ENCODE data around the gene CILP. TPM values are rescaled to one million over a fixed set of nuclear protein-coding genes. Genes with fewer than 3 reads are reported as not detected.

Gene CILP
- total RNA-seq, 1 donor from 2014 or later = 0.05 TPM

DNA sequence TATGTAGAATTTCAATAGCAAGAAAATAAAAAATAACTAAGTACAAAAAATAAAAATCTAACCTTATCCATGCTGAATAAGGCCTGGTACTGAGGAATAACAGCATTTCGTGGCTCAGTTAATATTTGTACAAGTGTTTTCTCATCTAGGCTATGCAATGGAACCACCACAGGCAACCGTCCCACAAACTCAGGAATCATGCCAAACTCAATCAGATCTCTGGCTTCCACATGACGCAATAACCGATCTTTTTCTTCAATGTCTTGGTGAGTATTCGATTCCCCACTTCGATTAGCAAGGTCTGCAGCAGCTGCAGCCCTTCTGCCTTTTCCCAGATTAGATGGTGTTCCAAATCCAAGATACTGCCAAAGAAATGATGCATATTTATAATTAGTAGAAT, 56.6 kb downstream of the CILP start:
- peaks cover 2% of the 10 kb centered on the region for H3K4me1 Mint-ChIP-seq (ENCODE audit: low read depth)
- H3K27ac Mint-ChIP-seq = no peak overlapping the region
- intact Hi-C loops (cut with micrococcal nuclease) = no loop called here
- DNase-seq (ENCODE audit: low spot score) = no peak
- H3K9me3 Mint-ChIP-seq = no peaks in the 10 kb centered on the region
- peaks cover 54% of the 10 kb centered on the region for H3K36me3 Mint-ChIP-seq (ENCODE audit: low read depth)
- H3K4me3 Mint-ChIP-seq (ENCODE audit: low read depth) = no peak overlapping the region
- no peaks in the 10 kb centered on the region for H3K27me3 Mint-ChIP-seq (ENCODE audit: low read depth)

DNA sequence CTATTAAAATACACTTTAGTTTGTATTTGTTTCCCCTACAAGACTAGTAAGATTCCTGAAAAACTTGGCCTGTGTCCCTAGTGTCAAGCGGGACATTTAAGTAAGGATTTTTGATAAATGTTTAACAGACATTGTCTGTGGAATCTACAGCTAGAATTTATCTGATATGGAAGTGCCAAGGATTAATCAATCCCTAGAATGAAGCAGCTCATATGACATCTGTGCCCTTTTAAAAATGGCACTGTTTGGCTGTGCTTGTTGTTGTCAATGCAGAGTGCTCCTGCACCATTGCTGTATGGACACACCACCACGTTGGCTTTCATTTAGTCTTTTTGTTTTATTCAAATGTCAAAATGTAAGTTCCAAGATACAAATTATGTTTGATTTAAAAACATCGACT, 63.4 kb downstream of the CILP start:
- DNase-seq (ENCODE audit: low spot score) = no peak
- H3K36me3 Mint-ChIP-seq (ENCODE audit: low read depth) = peaks cover 28% of the 10 kb centered on the region
- H3K27ac Mint-ChIP-seq = no peak overlapping the region
- no peaks in the 10 kb centered on the region for H3K9me3 Mint-ChIP-seq
- H3K4me1 Mint-ChIP-seq (ENCODE audit: low read depth) = no peaks in the 10 kb centered on the region
- no peaks in the 10 kb centered on the region for H3K27me3 Mint-ChIP-seq (ENCODE audit: low read depth)
- intact Hi-C loops (cut with micrococcal nuclease) = no loop called here
- H3K4me3 Mint-ChIP-seq (ENCODE audit: low read depth) = no peak overlapping the region

GRCh38 chr15:65146438-65146837, 64.8 kb downstream of the CILP start:
- H3K36me3 Mint-ChIP-seq (ENCODE audit: low read depth) = peaks cover 21% of the 10 kb centered on the region
- DNase-seq (ENCODE audit: low spot score) = no peak
- H3K27ac Mint-ChIP-seq = no peak overlapping the region

More at GRCh38 chr15:65146438-65146837, 64.8 kb downstream of the CILP start:
- Mint-ChIP-seq H3K4me1 (ENCODE audit: low read depth) (no peaks in the 10 kb centered on the region), H3K27me3 (ENCODE audit: low read depth) (no peaks in the 10 kb centered on the region), H3K4me3 (ENCODE audit: low read depth) (no peak overlapping the region), H3K9me3 (no peaks in the 10 kb centered on the region)
- intact Hi-C loops (cut with micrococcal nuclease) = no loop called here

Other genes with a start within 250 kb of the CILP start
- 61.4 and 63.1 TPM in 2 replicates for gene SPG21, start 221.6 kb downstream of the CILP start, total RNA-seq
- 22.7 and 23.4 TPM in 2 replicates for gene MTFMT, start 181.8 kb downstream of the CILP start, total RNA-seq
- gene SLC51B, start 166.1 kb downstream of the CILP start, total RNA-seq = not detected in 2 replicates
- gene RASL12, start 143.5 kb downstream of the CILP start, total RNA-seq = not detected in 2 replicates
- gene KBTBD13, start 134.7 kb downstream of the CILP start, total RNA-seq = not detected in 2 replicates
- 6.0 and 6.3 TPM in 2 replicates for gene UBAP1L, start 96.3 kb downstream of the CILP start, total RNA-seq
- 51.9 and 68.4 TPM in 2 replicates for gene PDCD7, start 77.7 kb downstream of the CILP start, total RNA-seq
- gene CLPX, start 26.1 kb downstream of the CILP start, total RNA-seq = 53.5 and 59.2 TPM in 2 replicates
- gene PARP16, start 75.4 kb upstream of the CILP start, total RNA-seq = 11.0 and 11.5 TPM in 2 replicates
- gene RNU5A-1, start 84.6 kb upstream of the CILP start, total RNA-seq = not detected in 2 replicates
- gene RNU5B-1, start 93.2 kb upstream of the CILP start, total RNA-seq = not detected in 2 replicates
- not detected in 2 replicates for gene IGDCC3, start 166.5 kb upstream of the CILP start, total RNA-seq
- gene IGDCC4, start 211.5 kb upstream of the CILP start, total RNA-seq = 0.18 and 0.39 TPM in 2 replicates